Neural progenitor cell (in vitro differentiated cells): Measurements from ENCODE around the gene HOXD11. TPM values are rescaled to one million over a fixed set of nuclear protein-coding genes. Genes with fewer than 3 reads are reported as not detected.

Experiments
- DNase-seq: peaks from one replicate; pipeline ENCODE4 v3.0.0-alpha.2; 2016; ENCODE audit warnings: low spot score
- H2AFZ ChIP-seq: fragments of 200-600 bp; sonication (generic); replicated peaks from 2 replicates; pipeline ENCODE4 v1.6.1; 2016; ENCODE audit warnings: antibody characterized with exemption
- H3F3A ChIP-seq: fragments of 200-600 bp; sonication (generic); 2 replicates; pipeline ENCODE4 v1.6.1; 2016; ENCODE audit warnings: antibody characterized with exemption, low read depth
- H3K27ac ChIP-seq: fragments of 200-600 bp; sonication (generic); 2 replicates; pipeline ENCODE4 v1.5.1; 2016; ENCODE audit warnings: mild to moderate bottlenecking
- H3K27me3 ChIP-seq: fragments of 200-600 bp; sonication (generic); 2 replicates; pipeline ENCODE4 v1.6.1; 2016; ENCODE audit warnings: mild to moderate bottlenecking, moderate library complexity
- H3K36me3 ChIP-seq: fragments of 200-600 bp; sonication (generic); 2 replicates; pipeline ENCODE4 v1.5.1; 2016
- H3K4me1 ChIP-seq: fragments of 200-600 bp; sonication (generic); 2 replicates; pipeline ENCODE4 v1.6.1; 2016; ENCODE audit warnings: mixed run types
- H3K4me2 ChIP-seq: fragments of 200-600 bp; sonication (generic); 2 replicates; pipeline ENCODE4 v1.6.1; 2016
- H3K4me3 ChIP-seq: fragments of 200-600 bp; sonication (generic); 2 replicates; pipeline ENCODE4 v1.5.1; 2016
- H3K79me2 ChIP-seq: fragments of 200-600 bp; sonication (generic); 2 replicates; pipeline ENCODE4 v1.6.1; 2016; ENCODE audit warnings: low read depth
- H3K9ac ChIP-seq: fragments of 200-600 bp; sonication (generic); 2 replicates; pipeline ENCODE4 v1.6.1; 2016
- H3K9me3 ChIP-seq: fragments of 200-600 bp; sonication (generic); 2 replicates; pipeline ENCODE4 v1.5.1; 2016; ENCODE audit warnings: low read depth
- H4K20me1 ChIP-seq: fragments of 200-600 bp; sonication (generic); 2 replicates; pipeline ENCODE4 v1.6.1; 2016; ENCODE audit warnings: low read depth
- H3K27ac Mint-ChIP-seq: 3 replicates; pipeline ENCODE4 v1.8.0; 2021; ENCODE audit warnings: mixed read lengths
- H3K27me3 Mint-ChIP-seq: 2 replicates; pipeline ENCODE4 v1.8.0; 2022; ENCODE audit warnings: low read depth, mild to moderate bottlenecking, inconsistent platforms, moderate library complexity, mixed read lengths; ENCODE audit not compliant: insufficient read depth
- H3K36me3 Mint-ChIP-seq: 3 replicates; pipeline ENCODE4 v1.8.0; 2021; ENCODE audit warnings: mixed read lengths
- H3K4me1 Mint-ChIP-seq: 3 replicates; pipeline ENCODE4 v1.8.0; 2021; ENCODE audit warnings: mixed read lengths
- H3K4me3 Mint-ChIP-seq: 3 replicates; pipeline ENCODE4 v1.8.0; 2021; ENCODE audit warnings: mild to moderate bottlenecking, moderate library complexity, mixed read lengths
- H3K9me3 Mint-ChIP-seq: 3 replicates; pipeline ENCODE4 v1.8.0; 2020; ENCODE audit warnings: mixed read lengths
- EZH2 ChIP-seq: fragments of 200-600 bp; sonication (generic); IDR thresholded peaks from 2 replicates; pipeline ENCODE4 v1.6.1; 2017; ENCODE audit warnings: antibody characterized with exemption, mild to moderate bottlenecking, moderate library complexity
- EZH2phosphoT487 ChIP-seq: fragments of 200-600 bp; sonication (generic); IDR thresholded peaks from 2 replicates; pipeline ENCODE4 v1.6.1; 2017; ENCODE audit warnings: antibody characterized with exemption
- total RNA-seq: library from RNA; depleted of rRNA; stranded (reverse); fragments of >200 nt; gene quantifications from 2 replicates; pipeline ENCODE4 v1.2.3, GENCODE V29; 2015; ENCODE audit warnings: low replicate concordance
- TF ChIP-seq, protein P1 (sequence below): fragments of 200-600 bp; sonication (generic); IDR thresholded peaks from 2 replicates; pipeline ENCODE4 v1.5.1; 2017; ENCODE audit warnings: antibody characterized with exemption, mild to moderate bottlenecking

The HOXD11 gene
- total RNA-seq, 1 donor from 2014 or later, result not detected

DNA sequence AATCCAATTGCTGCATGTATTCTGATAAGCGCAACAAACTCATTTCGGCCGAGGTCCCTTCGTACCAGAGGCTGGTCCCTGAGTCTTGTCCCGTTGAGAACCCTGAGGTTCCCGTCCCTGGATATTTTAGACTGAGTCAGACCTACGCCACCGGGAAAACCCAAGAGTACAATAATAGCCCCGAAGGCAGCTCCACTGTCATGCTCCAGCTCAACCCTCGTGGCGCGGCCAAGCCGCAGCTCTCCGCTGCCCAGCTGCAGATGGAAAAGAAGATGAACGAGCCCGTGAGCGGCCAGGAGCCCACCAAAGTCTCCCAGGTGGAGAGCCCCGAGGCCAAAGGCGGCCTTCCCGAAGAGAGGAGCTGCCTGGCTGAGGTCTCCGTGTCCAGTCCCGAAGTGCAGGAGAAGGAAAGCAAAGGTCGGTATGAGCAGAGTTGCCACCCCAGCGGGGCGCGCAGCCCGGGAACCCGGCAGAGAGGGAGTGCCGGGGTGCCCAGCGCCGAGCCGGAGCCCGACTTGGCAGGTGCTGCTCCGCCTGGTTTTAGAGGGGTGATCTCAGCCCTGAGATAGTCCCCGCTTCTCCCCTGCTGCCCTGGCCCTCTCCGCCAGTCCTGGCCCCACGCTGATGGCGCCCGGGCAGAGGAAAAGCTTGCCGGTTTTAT is 10.2 kb downstream of the HOXD11 start:
- Mint-ChIP-seq H3K4me1 (no peaks in the 10 kb centered on the region), H3K27me3 (peaks cover 89% of the 10 kb centered on the region), H3K9me3 (peaks cover 17% of the 10 kb centered on the region), H3K27ac (no peak overlapping the region), H3K4me3 (no peak overlapping the region), H3K36me3 (peaks cover 6% of the 10 kb centered on the region)
- no peak overlapping the region for H2AFZ ChIP-seq
- H3K27me3 ChIP-seq, result peaks cover 100% of the 10 kb centered on the region
- TF ChIP-seq EZH2phosphoT487 (no peak), EZH2 (no peak)
- TF ChIP-seq, protein P1, sequence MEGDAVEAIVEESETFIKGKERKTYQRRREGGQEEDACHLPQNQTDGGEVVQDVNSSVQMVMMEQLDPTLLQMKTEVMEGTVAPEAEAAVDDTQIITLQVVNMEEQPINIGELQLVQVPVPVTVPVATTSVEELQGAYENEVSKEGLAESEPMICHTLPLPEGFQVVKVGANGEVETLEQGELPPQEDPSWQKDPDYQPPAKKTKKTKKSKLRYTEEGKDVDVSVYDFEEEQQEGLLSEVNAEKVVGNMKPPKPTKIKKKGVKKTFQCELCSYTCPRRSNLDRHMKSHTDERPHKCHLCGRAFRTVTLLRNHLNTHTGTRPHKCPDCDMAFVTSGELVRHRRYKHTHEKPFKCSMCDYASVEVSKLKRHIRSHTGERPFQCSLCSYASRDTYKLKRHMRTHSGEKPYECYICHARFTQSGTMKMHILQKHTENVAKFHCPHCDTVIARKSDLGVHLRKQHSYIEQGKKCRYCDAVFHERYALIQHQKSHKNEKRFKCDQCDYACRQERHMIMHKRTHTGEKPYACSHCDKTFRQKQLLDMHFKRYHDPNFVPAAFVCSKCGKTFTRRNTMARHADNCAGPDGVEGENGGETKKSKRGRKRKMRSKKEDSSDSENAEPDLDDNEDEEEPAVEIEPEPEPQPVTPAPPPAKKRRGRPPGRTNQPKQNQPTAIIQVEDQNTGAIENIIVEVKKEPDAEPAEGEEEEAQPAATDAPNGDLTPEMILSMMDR, result no peak
- no peak overlapping the region for H3K4me2 ChIP-seq
- no peak overlapping the region for H3K9ac ChIP-seq
- no peaks in the 10 kb centered on the region for H3K36me3 ChIP-seq
- no peaks in the 10 kb centered on the region for H3K9me3 ChIP-seq
- H3K4me3 ChIP-seq, result no peak overlapping the region
- H4K20me1 ChIP-seq, result peaks cover 91% of the 10 kb centered on the region
- DNase-seq, result no peak
- no peaks in the 10 kb centered on the region for H3K79me2 ChIP-seq
- H3K27ac ChIP-seq, result no peak overlapping the region
- no peaks in the 10 kb centered on the region for H3K4me1 ChIP-seq
- no peaks in the 10 kb centered on the region for H3F3A ChIP-seq

DNA sequence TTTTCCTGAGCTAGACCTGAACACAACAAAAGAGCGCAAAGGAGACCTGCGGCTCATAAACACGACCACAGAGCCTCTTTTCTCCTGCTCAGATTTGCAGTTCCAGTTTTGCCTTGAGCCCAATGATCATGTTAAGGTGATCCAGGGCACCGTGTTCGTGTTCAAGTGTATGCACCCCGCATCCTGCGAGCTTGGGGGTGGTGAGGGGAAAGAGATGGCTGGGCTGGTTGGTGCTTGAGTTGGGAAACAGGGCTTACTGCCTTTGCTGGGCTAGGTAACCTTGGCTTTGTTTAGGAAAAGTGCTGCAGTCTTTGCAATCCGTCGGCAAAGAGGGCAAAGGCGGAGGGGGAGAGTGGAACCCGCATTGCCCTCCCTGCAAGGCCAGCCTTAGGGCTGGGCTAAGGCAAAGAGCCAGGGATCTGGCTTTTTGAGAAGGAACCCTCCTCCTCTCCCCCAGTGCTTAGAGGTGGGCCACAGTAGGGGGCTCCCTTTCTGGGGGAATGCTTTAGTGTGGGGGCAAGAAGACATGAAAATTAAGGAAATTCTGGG is 10.8 kb downstream of the HOXD11 start:
- peak overlapping the region; percentile 53 for H3K4me3 Mint-ChIP-seq
- peaks cover 90% of the 10 kb centered on the region for H4K20me1 ChIP-seq
- no peak for TF ChIP-seq EZH2
- TF ChIP-seq, protein P1, result no peak
- no peak for TF ChIP-seq EZH2phosphoT487

DNA sequence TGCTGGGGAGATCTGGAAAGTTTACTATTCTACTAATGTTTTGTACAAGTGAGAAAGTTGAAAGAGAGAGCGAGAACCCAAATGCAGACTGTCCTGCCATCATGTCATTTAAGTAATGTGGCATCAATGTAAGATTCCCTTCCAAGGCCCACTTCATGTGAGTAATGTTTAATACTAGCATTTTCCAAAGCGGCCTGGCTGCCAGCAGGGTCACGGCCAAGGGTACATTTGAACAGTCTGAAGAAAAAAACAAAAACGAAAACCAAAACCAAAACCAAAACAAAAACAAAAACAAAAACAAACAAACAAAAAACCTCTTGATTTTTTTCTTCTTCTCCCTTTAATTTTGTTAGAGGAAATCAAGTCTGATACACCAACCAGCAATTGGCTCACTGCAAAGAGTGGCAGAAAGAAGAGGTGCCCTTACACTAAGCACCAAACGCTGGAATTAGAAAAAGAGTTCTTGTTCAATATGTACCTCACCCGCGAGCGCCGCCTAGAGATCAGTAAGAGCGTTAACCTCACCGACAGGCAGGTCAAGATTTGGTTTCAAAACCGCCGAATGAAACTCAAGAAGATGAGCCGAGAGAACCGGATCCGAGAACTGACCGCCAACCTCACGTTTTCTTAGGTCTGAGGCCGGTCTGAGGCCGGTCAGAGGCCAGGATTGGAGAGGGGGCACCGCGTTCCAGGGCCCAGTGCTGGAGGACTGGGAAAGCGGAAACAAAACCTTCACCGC is 11.7 kb downstream of the HOXD11 start:
- Histone ChIP-seq H3K4me2 (no peak overlapping the region), H3K9me3 (no peaks in the 10 kb centered on the region), H3K4me1 (no peaks in the 10 kb centered on the region), H2AFZ (no peak overlapping the region), H3K27ac (no peak overlapping the region), H4K20me1 (peaks cover 88% of the 10 kb centered on the region), H3K27me3 (peaks cover 100% of the 10 kb centered on the region), H3K36me3 (no peaks in the 10 kb centered on the region), H3K79me2 (no peaks in the 10 kb centered on the region), H3K4me3 (no peak overlapping the region), H3K9ac (no peak overlapping the region), H3F3A (no peaks in the 10 kb centered on the region)
- H3K27me3 Mint-ChIP-seq, result peaks cover 84% of the 10 kb centered on the region
- peak; percentile 78 for TF ChIP-seq EZH2phosphoT487
- TF ChIP-seq, protein P1, result peak; percentile 75
- peak; percentile 81 for TF ChIP-seq EZH2
- peak overlapping the region; percentile 0 for H3K4me3 Mint-ChIP-seq
- H3K4me1 Mint-ChIP-seq, result peaks cover 4% of the 10 kb centered on the region
- peak; percentile 82 for DNase-seq
- no peak overlapping the region for H3K27ac Mint-ChIP-seq
- H3K36me3 Mint-ChIP-seq, result peaks cover 6% of the 10 kb centered on the region
- peaks cover 18% of the 10 kb centered on the region for H3K9me3 Mint-ChIP-seq

More for the DNA sequence above, 10.8 kb downstream of the HOXD11 start:
- Histone ChIP-seq H3K9me3 (no peaks in the 10 kb centered on the region), H3K4me3 (no peak overlapping the region), H3K27me3 (peaks cover 100% of the 10 kb centered on the region), H2AFZ (no peak overlapping the region), H3K4me2 (no peak overlapping the region), H3K36me3 (no peaks in the 10 kb centered on the region), H3K27ac (no peak overlapping the region), H3K9ac (no peak overlapping the region), H3K79me2 (no peaks in the 10 kb centered on the region), H3F3A (no peaks in the 10 kb centered on the region), H3K4me1 (no peaks in the 10 kb centered on the region)
- peaks cover 6% of the 10 kb centered on the region for H3K36me3 Mint-ChIP-seq
- H3K9me3 Mint-ChIP-seq, result peaks cover 17% of the 10 kb centered on the region
- no peak for DNase-seq
- H3K27ac Mint-ChIP-seq, result no peak overlapping the region
- peaks cover 87% of the 10 kb centered on the region for H3K27me3 Mint-ChIP-seq
- H3K4me1 Mint-ChIP-seq, result no peaks in the 10 kb centered on the region
